ENCODE data around the gene MRPL44. TPM values are rescaled to one million over a fixed set of nuclear protein-coding genes. Genes with fewer than 3 reads are reported as not detected.

The MRPL44 gene
- total and polyA plus RNA-seq, 2 of the 13 experiments (the other 11 are each of a cell fraction or from before 2014, with no cell fraction given), result 38.4 to 78.0 TPM

- no peak for TF ChIP-seq NR2C2 (CRISPR knock-in tag; IDR thresholded peaks at IDR 0.05; ENCODE audit: borderline replicate concordance)
- TF ChIP-seq KLF13 (CRISPR knock-in tag; IDR thresholded peaks at IDR 0.05), result no peak
- TF ChIP-seq, protein P1, sequence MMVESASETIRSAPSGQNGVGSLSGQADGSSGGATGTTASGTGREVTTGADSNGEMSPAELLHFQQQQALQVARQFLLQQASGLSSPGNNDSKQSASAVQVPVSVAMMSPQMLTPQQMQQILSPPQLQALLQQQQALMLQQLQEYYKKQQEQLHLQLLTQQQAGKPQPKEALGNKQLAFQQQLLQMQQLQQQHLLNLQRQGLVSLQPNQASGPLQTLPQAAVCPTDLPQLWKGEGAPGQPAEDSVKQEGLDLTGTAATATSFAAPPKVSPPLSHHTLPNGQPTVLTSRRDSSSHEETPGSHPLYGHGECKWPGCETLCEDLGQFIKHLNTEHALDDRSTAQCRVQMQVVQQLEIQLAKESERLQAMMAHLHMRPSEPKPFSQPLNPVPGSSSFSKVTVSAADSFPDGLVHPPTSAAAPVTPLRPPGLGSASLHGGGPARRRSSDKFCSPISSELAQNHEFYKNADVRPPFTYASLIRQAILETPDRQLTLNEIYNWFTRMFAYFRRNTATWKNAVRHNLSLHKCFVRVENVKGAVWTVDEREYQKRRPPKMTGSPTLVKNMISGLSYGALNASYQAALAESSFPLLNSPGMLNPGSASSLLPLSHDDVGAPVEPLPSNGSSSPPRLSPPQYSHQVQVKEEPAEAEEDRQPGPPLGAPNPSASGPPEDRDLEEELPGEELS (CRISPR knock-in tag; IDR thresholded peaks at IDR 0.05), result no peak
- no peak for TF ChIP-seq ZBTB46 (CRISPR knock-in tag; IDR thresholded peaks at IDR 0.05; ENCODE audit: borderline replicate concordance)
Observed at GRCh38 chr2:223981241-223981640, 24.0 kb downstream of the MRPL44 start (continued).

DNA sequence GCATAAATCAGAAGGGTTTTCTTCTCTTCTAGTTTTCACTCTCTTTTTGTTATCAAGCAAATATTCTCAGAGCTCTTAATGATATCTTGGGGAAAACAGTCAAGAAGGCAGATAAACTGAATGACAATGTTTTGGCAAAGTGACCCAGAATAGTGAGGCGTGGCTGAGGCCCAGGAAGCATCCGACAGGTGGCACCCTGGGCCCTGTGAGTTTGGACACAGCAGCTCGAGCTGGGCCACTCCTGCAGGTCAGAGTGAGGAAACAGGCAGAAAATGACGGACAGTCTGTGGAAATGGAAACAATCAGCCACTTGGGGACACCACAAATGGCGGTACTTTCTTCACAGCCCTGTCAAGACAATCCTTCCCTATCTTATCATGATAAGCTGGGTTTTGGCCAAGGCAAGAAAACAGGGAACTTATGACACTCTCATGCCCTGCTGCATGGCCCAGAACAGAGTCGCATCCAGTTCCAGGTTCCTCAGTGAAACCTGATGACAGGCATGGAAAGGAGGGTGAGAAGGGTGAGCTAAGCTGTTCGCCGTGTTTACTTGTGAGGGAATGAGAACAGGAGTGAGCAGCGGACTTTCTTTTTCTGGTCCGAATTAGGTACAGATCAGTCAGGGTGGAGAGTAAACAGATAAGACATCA is 32.1 kb downstream of the MRPL44 start:
- Histone ChIP-seq H3K27me3 (ENCODE audit: control insufficient read depth in 1 of 2, insufficient read depth in 2 of 2, low read length in 2 of 2) (no peaks in the 10 kb centered on the region), H3K4me2 (ENCODE audit: low read depth, low read length) (peak overlapping the region; percentile 64), H3K4me1 (ENCODE audit: insufficient read depth, low read length) (peaks cover 19% of the 10 kb centered on the region), H3K4me3 (replicated peaks in 1 of 3; ENCODE audit: insufficient read depth in 1 of 3, low read depth in 2 of 3, low read length in 3 of 3) (peak overlapping the region in 2 of 3 experiments; percentile 30 to 32; a peak in 3 of 6 replicates), H4K20me1 (ENCODE audit: insufficient read depth, low read length) (no peaks in the 10 kb centered on the region), H2AFZ (ENCODE audit: low read length) (peak overlapping the region; percentile 21), H3K36me3 (replicated peaks in 1 of 2; ENCODE audit: control insufficient read depth in 1 of 2, insufficient read depth in 2 of 2, low read length in 2 of 2) (no peaks in the 10 kb centered on the region; a peak in 1 of 5 replicates), H3K9me3 (ENCODE audit: low read length) (no peaks in the 10 kb centered on the region), H3K27ac (ENCODE audit: extremely low read length, insufficient read depth, low read length) (no peak overlapping the region), H3K79me2 (ENCODE audit: insufficient read depth, low read length) (no peaks in the 10 kb centered on the region), H3K9ac (ENCODE audit: insufficient read depth, low read depth, low read length) (0 out of 2 replicates have a peak overlapping the region, but pooled peaks have one; percentile 7)
- POLR2A ChIA-PET, result interaction anchor here (0.8 kb wide), 2 partner anchors 17 to 158 kb away, joined by 3 read pairs; no protein-coding TSS in a partner anchor
- 47% methylated on average over 10 of the region's 10 CpGs for WGBS (ENCODE audit: low lambda C conversion rate)
- ATAC-seq (peak; percentile 99), FAIRE-seq (peak; percentile 68), DNase-seq (ENCODE audit: low spot score) (peak; percentile 70)
- in situ Hi-C loops (cut with HindIII; ENCODE audit: extremely low pct_ligation_motif_present, low pct_unique_long_range_greater_than_20kb) (loop anchor here (5.0 kb wide), 1 partner anchor 373 kb away; no protein-coding TSS in a partner anchor), intact Hi-C loops (cut with micrococcal nuclease; ENCODE audit: unreplicated experiment) (loop anchor here (1.0 to 5.0 kb wide), 4 partner anchors 19 to 663 kb away; no protein-coding TSS in a partner anchor)
- CTCF ChIA-PET (ENCODE audit: low intra/inter-chr PET ratio, low total read pairs), result interaction anchor here (1.6 to 12.2 kb wide), 2 partner anchors 19 to 295 kb away, joined by 11 to 272 read pairs; no protein-coding TSS in a partner anchor
- BruUV-seq (replicated peaks), result no TSS peak
- TF ChIP-seq LCORL (IDR thresholded peaks at IDR 0.05) (no peak), LCORL (CRISPR knock-in tag; IDR thresholded peaks at IDR 0.05) (peak; percentile 39; the same call in 1 of the 2 replicates), TBP (CRISPR knock-in tag; IDR thresholded peaks at IDR 0.05) (no peak), SAP130 (CRISPR knock-in tag; IDR thresholded peaks at IDR 0.05; ENCODE audit: low read depth) (peak; percentile 12; the same call in 1 of the 2 replicates), ARID4A (CRISPR knock-in tag; IDR thresholded peaks at IDR 0.05; ENCODE audit: borderline replicate concordance) (peak; percentile 43; the same call in 1 of the 2 replicates), CEBPG (CRISPR knock-in tag; IDR thresholded peaks at IDR 0.05) (peak; percentile 30; the same call in 1 of the 2 replicates), CCAR2 (optimal IDR thresholded peaks at IDR 0.05; ENCODE audit: low read depth, low read length) (no peak)
- TF ChIP-seq, protein P2, sequence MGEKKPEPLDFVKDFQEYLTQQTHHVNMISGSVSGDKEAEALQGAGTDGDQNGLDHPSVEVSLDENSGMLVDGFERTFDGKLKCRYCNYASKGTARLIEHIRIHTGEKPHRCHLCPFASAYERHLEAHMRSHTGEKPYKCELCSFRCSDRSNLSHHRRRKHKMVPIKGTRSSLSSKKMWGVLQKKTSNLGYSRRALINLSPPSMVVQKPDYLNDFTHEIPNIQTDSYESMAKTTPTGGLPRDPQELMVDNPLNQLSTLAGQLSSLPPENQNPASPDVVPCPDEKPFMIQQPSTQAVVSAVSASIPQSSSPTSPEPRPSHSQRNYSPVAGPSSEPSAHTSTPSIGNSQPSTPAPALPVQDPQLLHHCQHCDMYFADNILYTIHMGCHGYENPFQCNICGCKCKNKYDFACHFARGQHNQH (CRISPR knock-in tag; IDR thresholded peaks at IDR 0.05), result 0 out of 2 replicates have a peak, but pooled peaks have one; percentile 22

Measured in HepG2 (cell line).